Adrenal gland (tissue), 12 donors: ENCODE measurements around the gene CCDC78. TPM values are rescaled to one million over a fixed set of nuclear protein-coding genes. Genes with fewer than 3 reads are reported as not detected.

Source experiments
- DNase-seq, 7 donors: peaks; one replicate each; pipeline ENCODE4 v3.0.0-alpha.2; 2019 to 2020
- H3K27ac ChIP-seq, 5 donors: fragments of 200-600 bp; sonication (generic) in 4 of 5; 1 replicate in 3 of 5; 2 replicates in 2 of 5; pipeline versions ENCODE4 v1.5.1 to v1.8.0; 2016 to 2020; ENCODE audit warnings: mild to moderate bottlenecking in 1 of 5
- H3K27me3 ChIP-seq: fragments of 200-600 bp; 2 replicates; pipeline ENCODE4 v1.8.0; 2021
- H3K36me3 ChIP-seq, 2 donors: fragments of 200-600 bp; replicated peaks in 1 of 2; 1 replicate in 1 of 2; 2 replicates in 1 of 2; pipeline versions ENCODE4 v1.5.1 to v1.8.0; 2018 to 2022
- H3K4me1 ChIP-seq, 2 donors: fragments of 200-600 bp; replicated peaks in 1 of 2; 1 replicate in 1 of 2; 2 replicates in 1 of 2; pipeline versions ENCODE4 v1.5.1 to v1.8.0; 2018 to 2021
- H3K4me3 ChIP-seq, 4 donors: fragments of 200-600 bp; sonication (generic) in 3 of 4; one replicate each; pipeline ENCODE4 v1.5.1; 2016 to 2018
- H3K9me3 ChIP-seq, 3 donors: fragments of 200-600 bp; sonication (generic) in 1 of 3; replicated peaks in 1 of 3; 1 replicate in 2 of 3; 2 replicates in 1 of 3; pipeline versions ENCODE4 v1.5.1 to v1.8.0; 2016 to 2021
- POLR2A ChIP-seq, 2 donors: fragments of 450-650 bp; IDR thresholded peaks; one replicate each; pipeline ENCODE4 v1.6.1; 2017; ENCODE audit warnings: antibody characterized with exemption in 2 of 2, mild to moderate bottlenecking in 2 of 2, moderate library complexity in 1 of 2
- WGBS, 4 donors: extraction: QIAGEN DNeasy Blood & Tissue Kit in 2 of 4; methylation state at CpG; one replicate each; pipeline versions ENCODE4 v1.1.5 to v1.1.7; 2013 to 2017; 5-methylcytosine and 5-hydroxymethylcytosine counted together
- intact Hi-C, 2 donors: fragments of 100-400 bp; cut with DNase I; formaldehyde crosslinking; loops; one replicate each; pipeline versions ENCODE4 v1.14.1 to v1.15.0; 2022 to 2023
- polyA plus RNA-seq, 3 donors: library from polyadenylated mRNA; stranded (reverse); fragments of 200-250 nt in 2 of 3; fragments of 350-450 nt in 1 of 3; fragmentation: Illumina TruSeq in 1 of 3; extraction: RNeasy Lipid Tissue Mini Kit (QIAGEN cat#74804) in 1 of 3; gene quantifications; one replicate each; pipeline ENCODE4 v1.2.3, GENCODE V29; 2013 to 2014
- total RNA-seq, 9 donors: library from RNA; depleted of rRNA in 4 of 9; stranded (reverse); fragments of >200 nt in 4 of 9; fragments of 120-200 nt in 1 of 9; fragmentation: NEBNext Ultra II Directional in 1 of 9; extraction: Animal tissue kit (Norgen Biotek cat#: 25700) in 1 of 9; gene quantifications; one replicate each; pipeline versions ENCODE4 v1.1.0 to v1.2.4, GENCODE V29; 2013 to 2023
- TF ChIP-seq, protein P1 (sequence below), 6 experiments: fragments of 450-650 bp in 4 of 6; fragments of 200-600 bp in 2 of 6; sonication (generic) in 1 of 6; IDR thresholded peaks; 1 replicate in 5 of 6; 2 replicates in 1 of 6; pipeline versions ENCODE4 v1.5.1 to v1.8.0; 2016 to 2021; ENCODE audit warnings: antibody characterized with exemption in 6 of 6, mild to moderate bottlenecking in 2 of 6, moderate library complexity in 1 of 6
- donor health status: healthy with polysubstance abuse.
- donor health status: Bipolar disorder and iron deficiency.
- donor health status: DM: yes; HTN: yes; CAD: no.
- donor health status: DM: no; HTN: no; CAD: no.
- donor health status: DM: no; HTN: no; CAD: no.
- donor health status: DM: yes; HTN: yes; CAD: no.

Gene CCDC78
- total and polyA plus RNA-seq, 12 donors = 0.17 to 49.9 (median 0.85) TPM; not detected in 2

GRCh38 chr16:764848-765487, 38.7 kb upstream of the CCDC78 start:
- Histone ChIP-seq H3K4me3 (no peak overlapping the region), H3K9me3 (no peaks in the 10 kb centered on the region), H3K36me3 (no peaks in the 10 kb centered on the region), H3K27ac (no peak overlapping the region), H3K4me1 (no peaks in the 10 kb centered on the region), H3K27me3 (no peaks in the 10 kb centered on the region)
- TF ChIP-seq, protein P1, sequence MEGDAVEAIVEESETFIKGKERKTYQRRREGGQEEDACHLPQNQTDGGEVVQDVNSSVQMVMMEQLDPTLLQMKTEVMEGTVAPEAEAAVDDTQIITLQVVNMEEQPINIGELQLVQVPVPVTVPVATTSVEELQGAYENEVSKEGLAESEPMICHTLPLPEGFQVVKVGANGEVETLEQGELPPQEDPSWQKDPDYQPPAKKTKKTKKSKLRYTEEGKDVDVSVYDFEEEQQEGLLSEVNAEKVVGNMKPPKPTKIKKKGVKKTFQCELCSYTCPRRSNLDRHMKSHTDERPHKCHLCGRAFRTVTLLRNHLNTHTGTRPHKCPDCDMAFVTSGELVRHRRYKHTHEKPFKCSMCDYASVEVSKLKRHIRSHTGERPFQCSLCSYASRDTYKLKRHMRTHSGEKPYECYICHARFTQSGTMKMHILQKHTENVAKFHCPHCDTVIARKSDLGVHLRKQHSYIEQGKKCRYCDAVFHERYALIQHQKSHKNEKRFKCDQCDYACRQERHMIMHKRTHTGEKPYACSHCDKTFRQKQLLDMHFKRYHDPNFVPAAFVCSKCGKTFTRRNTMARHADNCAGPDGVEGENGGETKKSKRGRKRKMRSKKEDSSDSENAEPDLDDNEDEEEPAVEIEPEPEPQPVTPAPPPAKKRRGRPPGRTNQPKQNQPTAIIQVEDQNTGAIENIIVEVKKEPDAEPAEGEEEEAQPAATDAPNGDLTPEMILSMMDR (IDR thresholded peaks at IDR 0.05) = no peak
- no peak for TF ChIP-seq POLR2A (IDR thresholded peaks at IDR 0.05)
- 69 to 89% (median 84%) methylated on average over 8 to 38 of the region's 38 CpGs for WGBS, 4 donors
- no peak for DNase-seq
- intact Hi-C loops = no loop called here

DNA sequence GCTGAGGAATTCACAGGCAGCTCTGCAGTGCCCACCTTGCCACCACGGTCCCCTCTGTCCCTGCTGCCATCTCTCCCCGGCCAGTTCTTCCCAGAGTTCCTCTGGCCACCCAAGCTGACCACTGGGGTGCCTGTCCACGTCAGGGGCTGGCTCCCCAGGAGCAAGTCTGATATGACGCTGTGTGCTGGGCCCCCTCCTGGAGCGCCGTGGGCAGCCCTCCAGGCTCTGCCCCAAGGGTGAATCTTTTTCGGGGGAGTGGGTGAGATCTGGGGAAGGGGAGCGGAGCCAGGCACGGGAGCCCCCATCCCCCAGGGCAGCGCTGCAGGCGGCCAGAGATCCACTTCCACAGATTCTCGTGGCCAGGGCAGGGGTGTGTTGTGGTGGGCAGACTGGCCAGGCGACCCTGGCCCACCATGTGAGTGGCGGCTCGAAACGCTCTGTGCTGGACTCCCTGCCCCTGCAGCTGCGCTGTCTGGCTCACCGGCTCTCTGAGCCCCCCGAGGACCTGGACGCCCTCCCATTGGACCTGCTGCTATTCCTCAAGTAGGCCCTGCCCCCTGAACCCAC, 38.0 kb upstream of the CCDC78 start:
- Histone ChIP-seq H3K36me3 (no peaks in the 10 kb centered on the region), H3K4me1 (no peaks in the 10 kb centered on the region), H3K4me3 (no peak overlapping the region), H3K9me3 (no peaks in the 10 kb centered on the region), H3K27me3 (no peaks in the 10 kb centered on the region), H3K27ac (no peak overlapping the region)
- DNase-seq = no peak
- 43 to 69% (median 62%) methylated on average over 6 to 20 of the region's 20 CpGs for WGBS, 4 donors
- intact Hi-C loops = no loop called here
- TF ChIP-seq, protein P1 (IDR thresholded peaks at IDR 0.05) = no peak
- TF ChIP-seq POLR2A (IDR thresholded peaks at IDR 0.05) = no peak

DNA sequence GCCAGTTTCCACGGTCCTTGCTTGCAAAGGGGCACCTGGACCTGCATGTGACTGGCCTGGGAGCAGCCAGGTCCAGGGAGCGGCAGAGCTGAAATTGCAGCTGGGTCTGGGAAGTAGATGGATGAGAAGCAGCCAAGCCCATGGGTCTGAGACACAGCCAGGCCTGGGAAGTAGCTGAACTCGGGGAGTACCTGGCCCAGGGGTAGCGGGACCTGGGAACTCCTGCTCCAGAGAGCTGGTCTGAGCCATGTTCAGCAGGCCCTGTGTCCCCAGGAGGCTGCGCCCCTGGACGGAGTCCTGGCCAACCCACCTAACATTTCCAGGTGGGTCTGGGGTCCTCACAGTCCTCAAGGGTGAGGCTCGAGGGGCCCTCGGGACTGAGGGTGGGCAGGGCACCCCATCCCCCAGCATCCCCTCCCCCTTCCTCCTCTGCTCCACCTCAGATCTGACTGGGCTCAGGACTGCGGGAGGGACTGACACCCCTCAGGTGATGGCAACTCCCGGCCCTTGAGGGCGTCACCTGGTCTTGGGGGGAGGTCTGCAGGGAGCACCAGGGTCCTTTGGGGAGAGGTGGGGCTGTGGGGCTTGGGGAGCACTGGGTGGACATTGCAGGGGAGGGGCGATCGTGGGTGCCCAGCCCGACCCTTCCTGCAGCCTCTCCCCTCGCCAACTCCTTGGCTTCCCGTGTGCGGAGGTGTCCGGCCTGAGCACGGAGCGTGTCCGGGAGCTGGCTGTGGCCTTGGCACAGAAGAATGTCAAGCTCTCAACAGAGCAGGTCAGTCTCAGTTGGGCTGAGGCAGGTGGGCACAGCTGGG, 37.3 kb upstream of the CCDC78 start:
- intact Hi-C loops = no loop called here

More for the DNA sequence above, 37.3 kb upstream of the CCDC78 start:
- H3K27ac ChIP-seq = no peak overlapping the region
- no peak for DNase-seq
- 33 to 76% (median 74%) methylated on average over 3 to 21 of the region's 21 CpGs for WGBS, 4 donors
- no peaks in the 10 kb centered on the region for H3K4me1 ChIP-seq
- no peaks in the 10 kb centered on the region for H3K36me3 ChIP-seq
- TF ChIP-seq, protein P1 (IDR thresholded peaks at IDR 0.05) = no peak
- no peak for TF ChIP-seq POLR2A (IDR thresholded peaks at IDR 0.05)
- no peak overlapping the region for H3K4me3 ChIP-seq
- no peaks in the 10 kb centered on the region for H3K9me3 ChIP-seq
- no peaks in the 10 kb centered on the region for H3K27me3 ChIP-seq
